Spleen (tissue), 11 donors: ENCODE results near the gene ACTR5. TPM values are rescaled to one million over a fixed set of nuclear protein-coding genes. Genes with fewer than 3 reads are reported as not detected.

Source experiments
- DNase-seq: peaks from one replicate; pipeline ENCODE4 v3.0.0-alpha.2; 2020
- H3K27ac ChIP-seq, 8 donors: fragments of 200-600 bp; sonication (generic) in 7 of 8; 1 replicate in 4 of 8; 2 replicates in 4 of 8; pipeline versions ENCODE4 v1.5.0 to v1.8.0; 2016 to 2021; ENCODE audit warnings: inconsistent platforms in 4 of 8, mild to moderate bottlenecking in 4 of 8, moderate library complexity in 1 of 8
- H3K27me3 ChIP-seq, 7 donors: fragments of 200-600 bp; sonication (generic) in 6 of 7; replicated peaks in 1 of 7; 1 replicate in 4 of 7; 2 replicates in 3 of 7; pipeline versions ENCODE4 v1.5.0 to v1.8.0; 2016 to 2021; ENCODE audit warnings: inconsistent platforms in 3 of 7, mild to moderate bottlenecking in 1 of 7
- H3K36me3 ChIP-seq, 6 donors: fragments of 200-600 bp; sonication (generic) in 5 of 6; 1 replicate in 4 of 6; 2 replicates in 2 of 6; pipeline versions ENCODE4 v1.5.0 to v1.8.0; 2016 to 2021; ENCODE audit warnings: inconsistent platforms in 2 of 6
- H3K4me1 ChIP-seq, 6 donors: fragments of 200-600 bp; sonication (generic) in 5 of 6; 1 replicate in 3 of 6; 2 replicates in 3 of 6; pipeline versions ENCODE4 v1.5.0 to v1.8.0; 2016 to 2021; ENCODE audit warnings: inconsistent platforms in 3 of 6
- H3K4me3 ChIP-seq, 8 donors: fragments of 200-600 bp; sonication (generic) in 7 of 8; 1 replicate in 4 of 8; 2 replicates in 4 of 8; pipeline versions ENCODE4 v1.5.0 to v1.8.0; 2016 to 2021; ENCODE audit warnings: inconsistent platforms in 4 of 8, mild to moderate bottlenecking in 4 of 8, moderate library complexity in 2 of 8
- H3K9me3 ChIP-seq, 8 donors: fragments of 200-600 bp; sonication (generic) in 7 of 8; 1 replicate in 4 of 8; 2 replicates in 4 of 8; pipeline versions ENCODE4 v1.5.0 to v1.8.0; 2016 to 2021; ENCODE audit warnings: inconsistent platforms in 4 of 8
- CTCF ChIP-seq, 11 experiments: fragments of 200-600 bp in 7 of 11; fragments of 450-650 bp in 4 of 11; sonication (generic) in 4 of 11; IDR thresholded peaks in 8 of 11; conservative IDR thresholded peaks in 3 of 11; 1 replicate in 7 of 11; 2 replicates in 4 of 11; pipeline versions ENCODE4 v1.4.0 to v1.8.0; 2016 to 2021; ENCODE audit warnings: antibody characterized with exemption in 11 of 11, inconsistent platforms in 4 of 11, mild to moderate bottlenecking in 1 of 11
- POLR2A ChIP-seq, 3 donors: fragments of 450-650 bp; IDR thresholded peaks; one replicate each; pipeline ENCODE4 v1.5.1; 2017; ENCODE audit warnings: antibody characterized with exemption in 3 of 3, mild to moderate bottlenecking in 1 of 3
- POLR2AphosphoS5 ChIP-seq, 3 donors: sonication (generic); formaldehyde crosslinking; IDR thresholded peaks; one replicate each; pipeline ENCODE4 v1.5.1; 2017; ENCODE audit warnings: antibody characterized with exemption in 3 of 3
- WGBS, 5 donors: extraction: QIAGEN DNeasy Blood & Tissue Kit in 3 of 5; methylation state at CpG; one replicate each; pipeline versions ENCODE4 v1.1.5 to v1.1.7; 2013 to 2018; 5-methylcytosine and 5-hydroxymethylcytosine counted together
- intact Hi-C: fragments of 100-400 bp; cut with DNase I; formaldehyde crosslinking; loops from one replicate; pipeline ENCODE4 v1.15.0; 2023; ENCODE audit warnings: low total_unique reads
- polyA plus RNA-seq, 3 donors: library from polyadenylated mRNA; stranded (reverse); fragments of 200-250 nt; gene quantifications; one replicate each; pipeline ENCODE4 v1.2.1, GENCODE V29; 2013
- total RNA-seq, 7 donors: library from RNA; depleted of rRNA in 3 of 7; stranded (reverse); fragments of >200 nt in 3 of 7; fragmentation: NEBNext Ultra II Directional in 4 of 7; extraction: Animal tissue kit (Norgen Biotek cat#: 25700) in 4 of 7; gene quantifications; one replicate each; pipeline versions ENCODE4 v1.1.0 to v1.2.1, GENCODE V29; 2016 to 2021
- donor health status: healthy with polysubstance abuse.
- donor health status: DM: no; HTN: no; CAD: no; lungs with moderate emphysema.
- donor health status: DM: no; HTN: no; CAD: no.
- donor health status: Bipolar disorder and iron deficiency.
- donor health status: healthy.
- donor health status: DM: no; HTN: no; CAD: no.
- donor health status: DM: yes; HTN: yes; CAD: no.

The ACTR5 gene
- total and polyA plus RNA-seq, 10 donors: 5.6 to 12.8 (median 9.5) TPM

GRCh38 chr20:38770546-38770945, 22.3 kb downstream of the ACTR5 start:
- Histone ChIP-seq H3K4me3 (no peak overlapping the region), H3K9me3 (peaks cover 0 to 14% (median 12%) of the 10 kb centered on the region in 8 donors), H3K27me3 (no peaks in the 10 kb centered on the region), H3K36me3 (peaks cover 0 to 100% (median 83%) of the 10 kb centered on the region in 6 donors), H3K27ac (no peak overlapping the region), H3K4me1 (no peaks in the 10 kb centered on the region)
- no peak for TF ChIP-seq POLR2AphosphoS5 (IDR thresholded peaks at IDR 0.05)
- no peak for TF ChIP-seq POLR2A (IDR thresholded peaks at IDR 0.05)
- no peak for DNase-seq
- 91 to 98% (median 94%) methylated on average over 3 of the region's 3 CpGs for WGBS, 5 donors
- intact Hi-C loops: no loop called here

GRCh38 chr20:38770970-38771369, 22.7 kb downstream of the ACTR5 start:
- no peak for DNase-seq
- Histone ChIP-seq H3K36me3 (peaks cover 0 to 100% (median 79%) of the 10 kb centered on the region in 6 donors), H3K4me3 (no peak overlapping the region), H3K27ac (no peak overlapping the region), H3K4me1 (no peaks in the 10 kb centered on the region), H3K27me3 (no peaks in the 10 kb centered on the region), H3K9me3 (peaks cover 0 to 14% (median 12%) of the 10 kb centered on the region in 8 donors)
- 79 to 95% (median 91%) methylated on average over 5 to 7 of the region's 7 CpGs for WGBS, 5 donors
- intact Hi-C loops: no loop called here
- TF ChIP-seq POLR2A (IDR thresholded peaks at IDR 0.05): no peak
- TF ChIP-seq POLR2AphosphoS5 (IDR thresholded peaks at IDR 0.05): no peak
- TF ChIP-seq CTCF (IDR thresholded peaks at IDR 0.05 in 8 of 11, conservative IDR thresholded peaks at IDR 0.05 in 3 of 11): no peak

- intact Hi-C loops: no loop called here
- Histone ChIP-seq H3K27me3 (no peaks in the 10 kb centered on the region), H3K36me3 (peaks cover 0 to 99% (median 73%) of the 10 kb centered on the region in 6 donors), H3K9me3 (peaks cover 0 to 14% (median 12%) of the 10 kb centered on the region in 8 donors), H3K27ac (no peak overlapping the region), H3K4me1 (no peaks in the 10 kb centered on the region), H3K4me3 (no peak overlapping the region)
- TF ChIP-seq POLR2AphosphoS5 (IDR thresholded peaks at IDR 0.05) (no peak), POLR2A (IDR thresholded peaks at IDR 0.05) (no peak), CTCF (IDR thresholded peaks at IDR 0.05 in 8 of 11, conservative IDR thresholded peaks at IDR 0.05 in 3 of 11) (no peak)
- 85 to 100% (median 94%) methylated on average over 5 to 7 of the region's 7 CpGs for WGBS, 5 donors
- DNase-seq: no peak
Observed at GRCh38 chr20:38771621-38772020, 23.4 kb downstream of the ACTR5 start.

- peaks cover 0 to 14% (median 12%) of the 10 kb centered on the region in 8 donors for H3K9me3 ChIP-seq
- no peaks in the 10 kb centered on the region for H3K4me1 ChIP-seq
- TF ChIP-seq CTCF (IDR thresholded peaks at IDR 0.05 in 8 of 11, conservative IDR thresholded peaks at IDR 0.05 in 3 of 11) (no peak), POLR2AphosphoS5 (IDR thresholded peaks at IDR 0.05) (no peak), POLR2A (IDR thresholded peaks at IDR 0.05) (no peak)
- H3K27me3 ChIP-seq: no peaks in the 10 kb centered on the region
- intact Hi-C loops: no loop called here
- no peak for DNase-seq
- no peak overlapping the region for H3K27ac ChIP-seq
- WGBS, 5 donors: 63 to 99% (median 95%) methylated on average over 2 of the region's 2 CpGs
- H3K4me3 ChIP-seq: no peak overlapping the region
- peaks cover 0 to 74% (median 54%) of the 10 kb centered on the region in 6 donors for H3K36me3 ChIP-seq
Observed at GRCh38 chr20:38774167-38774566, 25.9 kb downstream of the ACTR5 start.
